ENCODE data around the gene NRM. TPM values are rescaled to one million over a fixed set of nuclear protein-coding genes. Genes with fewer than 3 reads are reported as not detected.
A peak's percentile ranks its signal among the peaks of the same experiment; 100 is the strongest.

Gene NRM
- total and polyA plus RNA-seq, 2 of the 13 experiments (the other 11 are each of a cell fraction or from before 2014, with no cell fraction given) = 12.5 to 16.0 TPM

DNA sequence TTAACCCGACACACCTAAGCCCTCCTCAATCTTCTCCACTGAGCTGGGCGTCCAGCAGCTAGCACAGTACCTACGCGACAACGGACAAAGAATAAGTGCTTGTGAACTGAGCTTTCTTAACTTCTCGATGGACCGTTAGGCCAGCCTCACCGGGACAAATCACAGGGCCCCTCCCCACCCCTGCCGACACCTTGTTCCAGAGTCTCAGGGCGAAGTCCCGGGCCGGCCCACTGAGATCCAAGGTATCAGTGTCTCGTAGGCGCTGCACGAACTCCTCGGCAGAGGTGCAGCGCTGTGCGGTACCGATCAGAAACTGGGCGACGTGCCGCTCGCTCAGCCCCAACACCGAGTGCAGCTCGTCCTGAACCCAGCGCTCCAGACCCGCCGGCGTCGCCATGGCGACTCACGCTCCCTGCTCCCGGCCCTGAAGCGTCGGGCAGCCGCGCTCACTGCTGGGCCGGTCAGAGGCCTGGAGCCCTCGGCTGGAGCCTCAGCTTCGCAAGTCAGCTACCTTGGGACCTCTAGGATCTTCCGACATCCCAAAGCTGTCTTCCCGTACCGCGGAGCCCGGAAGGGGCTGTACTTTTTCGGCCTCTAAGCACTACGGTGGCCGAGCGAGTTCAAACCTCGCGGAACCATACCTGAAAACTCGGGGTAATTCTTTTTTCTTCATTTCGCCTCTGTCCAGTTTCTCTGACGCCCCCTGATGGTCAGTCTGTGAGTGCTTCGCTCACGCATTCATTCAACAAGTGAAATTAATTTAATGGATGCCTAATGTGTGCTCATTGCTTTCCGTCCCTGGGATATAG lies 18.1 kb downstream of the NRM start, which contains the start of gene DHX16 (continued):
- TF ChIP-seq, protein P1, sequence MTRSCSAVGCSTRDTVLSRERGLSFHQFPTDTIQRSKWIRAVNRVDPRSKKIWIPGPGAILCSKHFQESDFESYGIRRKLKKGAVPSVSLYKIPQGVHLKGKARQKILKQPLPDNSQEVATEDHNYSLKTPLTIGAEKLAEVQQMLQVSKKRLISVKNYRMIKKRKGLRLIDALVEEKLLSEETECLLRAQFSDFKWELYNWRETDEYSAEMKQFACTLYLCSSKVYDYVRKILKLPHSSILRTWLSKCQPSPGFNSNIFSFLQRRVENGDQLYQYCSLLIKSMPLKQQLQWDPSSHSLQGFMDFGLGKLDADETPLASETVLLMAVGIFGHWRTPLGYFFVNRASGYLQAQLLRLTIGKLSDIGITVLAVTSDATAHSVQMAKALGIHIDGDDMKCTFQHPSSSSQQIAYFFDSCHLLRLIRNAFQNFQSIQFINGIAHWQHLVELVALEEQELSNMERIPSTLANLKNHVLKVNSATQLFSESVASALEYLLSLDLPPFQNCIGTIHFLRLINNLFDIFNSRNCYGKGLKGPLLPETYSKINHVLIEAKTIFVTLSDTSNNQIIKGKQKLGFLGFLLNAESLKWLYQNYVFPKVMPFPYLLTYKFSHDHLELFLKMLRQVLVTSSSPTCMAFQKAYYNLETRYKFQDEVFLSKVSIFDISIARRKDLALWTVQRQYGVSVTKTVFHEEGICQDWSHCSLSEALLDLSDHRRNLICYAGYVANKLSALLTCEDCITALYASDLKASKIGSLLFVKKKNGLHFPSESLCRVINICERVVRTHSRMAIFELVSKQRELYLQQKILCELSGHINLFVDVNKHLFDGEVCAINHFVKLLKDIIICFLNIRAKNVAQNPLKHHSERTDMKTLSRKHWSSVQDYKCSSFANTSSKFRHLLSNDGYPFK (CRISPR knock-in tag; IDR thresholded peaks at IDR 0.05; ENCODE audit: borderline replicate concordance) = peak; percentile 93; the same call in 1 of the 2 replicates
- TF ChIP-seq MAFG (CRISPR knock-in tag; IDR thresholded peaks at IDR 0.05) = no peak
- peak; percentile 91 for TF ChIP-seq ZNF331 (CRISPR knock-in tag; IDR thresholded peaks at IDR 0.05)
- TF ChIP-seq SALL2 (CRISPR knock-in tag; IDR thresholded peaks at IDR 0.05) = peak; percentile 79; the same call in 1 of the 2 replicates
- TF ChIP-seq STAT5B (CRISPR knock-in tag; IDR thresholded peaks at IDR 0.05) = no peak
- 0 out of 2 replicates have a peak, but pooled peaks have one; percentile 23 for TF ChIP-seq MEIS2 (CRISPR knock-in tag; IDR thresholded peaks at IDR 0.05)
- TF ChIP-seq ZXDC (CRISPR knock-in tag; IDR thresholded peaks at IDR 0.05) = no peak
- no peak for TF ChIP-seq ZBTB43 (CRISPR knock-in tag; conservative IDR thresholded peaks at IDR 0.05)
- TF ChIP-seq MTF1 (CRISPR knock-in tag; IDR thresholded peaks at IDR 0.05) = no peak
- no peak for TF ChIP-seq SNAPC2 (CRISPR knock-in tag; IDR thresholded peaks at IDR 0.05)
- 0 out of 2 replicates have a peak, but pooled peaks have one; percentile 56 for TF ChIP-seq ZNF441 (CRISPR knock-in tag; IDR thresholded peaks at IDR 0.05; ENCODE audit: borderline replicate concordance)
- TF ChIP-seq BATF2 (CRISPR knock-in tag; IDR thresholded peaks at IDR 0.05) = no peak
- peak; percentile 58; the same call in 1 of the 2 replicates for TF ChIP-seq ZNF329 (CRISPR knock-in tag; IDR thresholded peaks at IDR 0.05; ENCODE audit: low read depth)
- no peak for TF ChIP-seq FOXA1 (IDR thresholded peaks at IDR 0.05)
- TF ChIP-seq FOXA1 (CRISPR knock-in tag; IDR thresholded peaks at IDR 0.05) = peak; percentile 28; the same call in 1 of the 2 replicates
- TF ChIP-seq ZSCAN21 (CRISPR knock-in tag; IDR thresholded peaks at IDR 0.05; ENCODE audit: borderline replicate concordance) = no peak; the same call in 1 of the 2 replicates
- TF ChIP-seq ETV6 (CRISPR knock-in tag; conservative IDR thresholded peaks at IDR 0.05) = no peak; the same call in 1 of the 2 replicates
- no peak for TF ChIP-seq HNF4G (IDR thresholded peaks at IDR 0.05; ENCODE audit: borderline replicate concordance, low read depth, low read length)
- TF ChIP-seq HNF4G (CRISPR knock-in tag; IDR thresholded peaks at IDR 0.05; ENCODE audit: borderline replicate concordance, low read depth) = no peak
- TF ChIP-seq, protein P2, sequence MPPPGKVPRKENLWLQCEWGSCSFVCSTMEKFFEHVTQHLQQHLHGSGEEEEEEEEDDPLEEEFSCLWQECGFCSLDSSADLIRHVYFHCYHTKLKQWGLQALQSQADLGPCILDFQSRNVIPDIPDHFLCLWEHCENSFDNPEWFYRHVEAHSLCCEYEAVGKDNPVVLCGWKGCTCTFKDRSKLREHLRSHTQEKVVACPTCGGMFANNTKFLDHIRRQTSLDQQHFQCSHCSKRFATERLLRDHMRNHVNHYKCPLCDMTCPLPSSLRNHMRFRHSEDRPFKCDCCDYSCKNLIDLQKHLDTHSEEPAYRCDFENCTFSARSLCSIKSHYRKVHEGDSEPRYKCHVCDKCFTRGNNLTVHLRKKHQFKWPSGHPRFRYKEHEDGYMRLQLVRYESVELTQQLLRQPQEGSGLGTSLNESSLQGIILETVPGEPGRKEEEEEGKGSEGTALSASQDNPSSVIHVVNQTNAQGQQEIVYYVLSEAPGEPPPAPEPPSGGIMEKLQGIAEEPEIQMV (CRISPR knock-in tag; IDR thresholded peaks at IDR 0.05; ENCODE audit: low read depth) = no peak
- TF ChIP-seq GTF3A (CRISPR knock-in tag; conservative IDR thresholded peaks at IDR 0.05) = no peak

All from HepG2 (cell line).